IMR-90 (cell line): Measurements from ENCODE around the gene GCM1.

Source experiments
- BHLHE40 ChIP-seq: fragments of 150-350 bp; IDR thresholded peaks from 2 replicates; pipeline ENCODE4 v1.6.1; 2016; ENCODE audit warnings: mild to moderate bottlenecking, low read depth, low read length
- CEBPB ChIP-seq: IDR thresholded peaks from 2 replicates; pipeline ENCODE4 v1.6.1; 2012; ENCODE audit warnings: low read depth, low read length, improper control_type of control experiment
- FOS ChIP-seq: fragments of 150-350 bp; IDR thresholded peaks from 2 replicates; pipeline ENCODE4 v1.6.1; 2016; ENCODE audit warnings: low read depth, low read length
- MAFK ChIP-seq: IDR thresholded peaks from 2 replicates; pipeline ENCODE4 v1.6.1; 2012; ENCODE audit warnings: low read depth, low read length, improper control_type of control experiment
- MAZ ChIP-seq: IDR thresholded peaks from 2 replicates; pipeline ENCODE4 v1.6.1; 2012; ENCODE audit warnings: low read depth, mild to moderate bottlenecking, low read length, improper control_type of control experiment, moderate library complexity, borderline replicate concordance
- NFE2L2 ChIP-seq: fragments of 150-350 bp; IDR thresholded peaks from 2 replicates; pipeline ENCODE4 v1.6.1; 2016; ENCODE audit warnings: low read depth, mild to moderate bottlenecking, low read length
- POLR2A ChIP-seq: IDR thresholded peaks from 2 replicates; pipeline ENCODE4 v1.6.1; 2012; ENCODE audit warnings: mild to moderate bottlenecking, low read depth, low read length
- RAD21 ChIP-seq: IDR thresholded peaks from 2 replicates; pipeline ENCODE4 v1.6.1; 2012; ENCODE audit warnings: low read length, improper control_type of control experiment
- RCOR1 ChIP-seq: IDR thresholded peaks from 2 replicates; pipeline ENCODE4 v1.6.1; 2012; ENCODE audit warnings: mild to moderate bottlenecking, low read length, improper control_type of control experiment; ENCODE audit not compliant: insufficient replicate concordance
- RFX5 ChIP-seq: IDR thresholded peaks from 2 replicates; pipeline ENCODE4 v1.8.0; 2012; ENCODE audit warnings: low read depth, mild to moderate bottlenecking, low read length, moderate library complexity
- SMC3 ChIP-seq: fragments of 150-350 bp; IDR thresholded peaks from 2 replicates; pipeline ENCODE4 v1.6.1; 2016; ENCODE audit warnings: low read depth, mild to moderate bottlenecking, antibody characterized with exemption, low read length, moderate library complexity
- TF ChIP-seq, protein P1 (sequence below): conservative IDR thresholded peaks from 2 replicates; pipeline ENCODE4 v1.5.1; 2012; ENCODE audit warnings: mild to moderate bottlenecking, low read depth, low read length, improper control_type of control experiment
- TF ChIP-seq, protein P2 (sequence below): fragments of 150-350 bp; IDR thresholded peaks from 2 replicates; pipeline ENCODE4 v1.6.1; 2016; ENCODE audit warnings: low read depth, mild to moderate bottlenecking, low read length, moderate library complexity, borderline replicate concordance
- TF ChIP-seq, protein P3 (sequence below): fragments of 150-350 bp; IDR thresholded peaks from 2 replicates; pipeline ENCODE4 v1.6.1; 2017; ENCODE audit warnings: mild to moderate bottlenecking, antibody characterized with exemption, low read length, low read depth

DNA sequence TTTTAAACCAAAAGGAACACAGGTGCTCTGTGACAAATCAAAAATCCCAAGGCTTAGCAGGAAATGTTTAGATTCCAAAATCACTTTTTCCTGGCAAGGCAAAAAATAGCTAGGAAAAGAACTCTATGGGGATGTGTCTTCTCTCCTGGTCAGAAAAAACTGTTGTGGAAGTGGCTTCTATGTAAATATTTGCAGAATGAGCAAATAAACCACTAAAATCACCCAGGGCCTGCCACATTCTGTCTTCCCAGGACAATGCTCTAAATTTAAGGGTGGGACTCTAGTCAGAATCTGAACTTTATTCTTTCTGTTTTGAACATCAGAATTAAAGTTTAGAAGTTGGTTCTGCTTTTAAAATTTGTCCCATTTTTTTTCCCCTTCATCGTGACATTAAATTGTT is 29.3 kb downstream of the GCM1 start:
- no peak for TF ChIP-seq CEBPB
- no peak for TF ChIP-seq BHLHE40
- TF ChIP-seq, protein P1, sequence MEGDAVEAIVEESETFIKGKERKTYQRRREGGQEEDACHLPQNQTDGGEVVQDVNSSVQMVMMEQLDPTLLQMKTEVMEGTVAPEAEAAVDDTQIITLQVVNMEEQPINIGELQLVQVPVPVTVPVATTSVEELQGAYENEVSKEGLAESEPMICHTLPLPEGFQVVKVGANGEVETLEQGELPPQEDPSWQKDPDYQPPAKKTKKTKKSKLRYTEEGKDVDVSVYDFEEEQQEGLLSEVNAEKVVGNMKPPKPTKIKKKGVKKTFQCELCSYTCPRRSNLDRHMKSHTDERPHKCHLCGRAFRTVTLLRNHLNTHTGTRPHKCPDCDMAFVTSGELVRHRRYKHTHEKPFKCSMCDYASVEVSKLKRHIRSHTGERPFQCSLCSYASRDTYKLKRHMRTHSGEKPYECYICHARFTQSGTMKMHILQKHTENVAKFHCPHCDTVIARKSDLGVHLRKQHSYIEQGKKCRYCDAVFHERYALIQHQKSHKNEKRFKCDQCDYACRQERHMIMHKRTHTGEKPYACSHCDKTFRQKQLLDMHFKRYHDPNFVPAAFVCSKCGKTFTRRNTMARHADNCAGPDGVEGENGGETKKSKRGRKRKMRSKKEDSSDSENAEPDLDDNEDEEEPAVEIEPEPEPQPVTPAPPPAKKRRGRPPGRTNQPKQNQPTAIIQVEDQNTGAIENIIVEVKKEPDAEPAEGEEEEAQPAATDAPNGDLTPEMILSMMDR, result no peak
- no peak for TF ChIP-seq POLR2A
- TF ChIP-seq RAD21, result no peak
- no peak for TF ChIP-seq RCOR1
- TF ChIP-seq FOS, result no peak
- TF ChIP-seq, protein P2, sequence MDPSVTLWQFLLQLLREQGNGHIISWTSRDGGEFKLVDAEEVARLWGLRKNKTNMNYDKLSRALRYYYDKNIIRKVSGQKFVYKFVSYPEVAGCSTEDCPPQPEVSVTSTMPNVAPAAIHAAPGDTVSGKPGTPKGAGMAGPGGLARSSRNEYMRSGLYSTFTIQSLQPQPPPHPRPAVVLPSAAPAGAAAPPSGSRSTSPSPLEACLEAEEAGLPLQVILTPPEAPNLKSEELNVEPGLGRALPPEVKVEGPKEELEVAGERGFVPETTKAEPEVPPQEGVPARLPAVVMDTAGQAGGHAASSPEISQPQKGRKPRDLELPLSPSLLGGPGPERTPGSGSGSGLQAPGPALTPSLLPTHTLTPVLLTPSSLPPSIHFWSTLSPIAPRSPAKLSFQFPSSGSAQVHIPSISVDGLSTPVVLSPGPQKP, result no peak
- TF ChIP-seq SMC3, result no peak
- TF ChIP-seq NFE2L2, result no peak
- no peak for TF ChIP-seq MAZ
- TF ChIP-seq, protein P3, sequence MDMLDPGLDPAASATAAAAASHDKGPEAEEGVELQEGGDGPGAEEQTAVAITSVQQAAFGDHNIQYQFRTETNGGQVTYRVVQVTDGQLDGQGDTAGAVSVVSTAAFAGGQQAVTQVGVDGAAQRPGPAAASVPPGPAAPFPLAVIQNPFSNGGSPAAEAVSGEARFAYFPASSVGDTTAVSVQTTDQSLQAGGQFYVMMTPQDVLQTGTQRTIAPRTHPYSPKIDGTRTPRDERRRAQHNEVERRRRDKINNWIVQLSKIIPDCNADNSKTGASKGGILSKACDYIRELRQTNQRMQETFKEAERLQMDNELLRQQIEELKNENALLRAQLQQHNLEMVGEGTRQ, result no peak
- TF ChIP-seq RFX5, result no peak
- TF ChIP-seq MAFK, result no peak
